ENCODE measurements around the gene GGA1. TPM values are rescaled to one million over a fixed set of nuclear protein-coding genes. Genes with fewer than 3 reads are reported as not detected.
"Not testable (repeated sequence)": the region's sequence is repeated elsewhere in the genome, so short reads cannot be mapped to it uniquely, and the experiment has no call there.

Gene GGA1
- total RNA-seq, 2 experiments from 2014 or later: 57.0 to 60.9 TPM

DNA sequence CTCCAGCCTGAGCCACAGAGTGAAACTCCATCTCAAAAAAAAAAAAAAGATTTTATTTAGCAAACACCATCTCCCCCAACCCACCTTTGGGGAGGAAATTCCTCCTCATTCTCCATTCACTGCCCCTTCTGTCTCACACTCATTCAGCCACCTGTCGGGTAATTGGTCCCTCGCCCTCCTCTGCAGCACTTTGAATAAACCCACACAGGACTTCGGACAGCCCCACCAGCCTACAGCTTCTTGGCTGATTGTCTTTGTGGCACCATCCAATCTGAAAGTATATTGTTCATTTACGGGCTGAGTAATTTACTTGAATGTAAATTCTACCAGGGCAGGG lies 7.5 kb upstream of the GGA1 start:
- Mint-ChIP-seq H3K9me3 (no peaks in the 10 kb centered on the region), H3K36me3 (ENCODE audit: low read depth) (no peaks in the 10 kb centered on the region), H3K4me1 (ENCODE audit: low read depth) (peaks cover 41% of the 10 kb centered on the region), H3K27ac (no peak overlapping the region), H3K4me3 (no peak overlapping the region), H3K27me3 (no peaks in the 10 kb centered on the region)
- no peaks in the 10 kb centered on the region for H3K27me3 ChIP-seq (ENCODE audit: control insufficient read depth in 1 of 2, insufficient read depth in 2 of 2, low read length in 2 of 2)
- no peak for ATAC-seq (ENCODE audit: poor library complexity)
- no peak overlapping the region for H3K4me3 ChIP-seq (ENCODE audit: low read length)
- no peaks in the 10 kb centered on the region for H3K36me3 ChIP-seq (ENCODE audit: insufficient read depth, low read length)
- CTCF ChIA-PET: interaction anchor here (1.5 kb wide), 1 partner anchor 9 kb away, joined by 8 read pairs; no protein-coding TSS in a partner anchor
- peaks cover 23% of the 10 kb centered on the region for H3K4me1 ChIP-seq (ENCODE audit: insufficient read depth, low read length)
- no peak for DNase-seq
- no peaks in the 10 kb centered on the region for H3K9me3 ChIP-seq (ENCODE audit: control insufficient read depth in 1 of 2, insufficient read depth in 1 of 2, low read length in 2 of 2)
- POLR2A ChIA-PET: no interaction called here
- no peak overlapping the region for H3K27ac ChIP-seq (ENCODE audit: low read depth in 1 of 2, low read length in 2 of 2)
- intact Hi-C loops (cut with DNase I, micrococcal nuclease): no loop called here
- TF ChIP-seq, protein P1, sequence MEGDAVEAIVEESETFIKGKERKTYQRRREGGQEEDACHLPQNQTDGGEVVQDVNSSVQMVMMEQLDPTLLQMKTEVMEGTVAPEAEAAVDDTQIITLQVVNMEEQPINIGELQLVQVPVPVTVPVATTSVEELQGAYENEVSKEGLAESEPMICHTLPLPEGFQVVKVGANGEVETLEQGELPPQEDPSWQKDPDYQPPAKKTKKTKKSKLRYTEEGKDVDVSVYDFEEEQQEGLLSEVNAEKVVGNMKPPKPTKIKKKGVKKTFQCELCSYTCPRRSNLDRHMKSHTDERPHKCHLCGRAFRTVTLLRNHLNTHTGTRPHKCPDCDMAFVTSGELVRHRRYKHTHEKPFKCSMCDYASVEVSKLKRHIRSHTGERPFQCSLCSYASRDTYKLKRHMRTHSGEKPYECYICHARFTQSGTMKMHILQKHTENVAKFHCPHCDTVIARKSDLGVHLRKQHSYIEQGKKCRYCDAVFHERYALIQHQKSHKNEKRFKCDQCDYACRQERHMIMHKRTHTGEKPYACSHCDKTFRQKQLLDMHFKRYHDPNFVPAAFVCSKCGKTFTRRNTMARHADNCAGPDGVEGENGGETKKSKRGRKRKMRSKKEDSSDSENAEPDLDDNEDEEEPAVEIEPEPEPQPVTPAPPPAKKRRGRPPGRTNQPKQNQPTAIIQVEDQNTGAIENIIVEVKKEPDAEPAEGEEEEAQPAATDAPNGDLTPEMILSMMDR (IDR thresholded peaks at IDR 0.05): no peak

DNA sequence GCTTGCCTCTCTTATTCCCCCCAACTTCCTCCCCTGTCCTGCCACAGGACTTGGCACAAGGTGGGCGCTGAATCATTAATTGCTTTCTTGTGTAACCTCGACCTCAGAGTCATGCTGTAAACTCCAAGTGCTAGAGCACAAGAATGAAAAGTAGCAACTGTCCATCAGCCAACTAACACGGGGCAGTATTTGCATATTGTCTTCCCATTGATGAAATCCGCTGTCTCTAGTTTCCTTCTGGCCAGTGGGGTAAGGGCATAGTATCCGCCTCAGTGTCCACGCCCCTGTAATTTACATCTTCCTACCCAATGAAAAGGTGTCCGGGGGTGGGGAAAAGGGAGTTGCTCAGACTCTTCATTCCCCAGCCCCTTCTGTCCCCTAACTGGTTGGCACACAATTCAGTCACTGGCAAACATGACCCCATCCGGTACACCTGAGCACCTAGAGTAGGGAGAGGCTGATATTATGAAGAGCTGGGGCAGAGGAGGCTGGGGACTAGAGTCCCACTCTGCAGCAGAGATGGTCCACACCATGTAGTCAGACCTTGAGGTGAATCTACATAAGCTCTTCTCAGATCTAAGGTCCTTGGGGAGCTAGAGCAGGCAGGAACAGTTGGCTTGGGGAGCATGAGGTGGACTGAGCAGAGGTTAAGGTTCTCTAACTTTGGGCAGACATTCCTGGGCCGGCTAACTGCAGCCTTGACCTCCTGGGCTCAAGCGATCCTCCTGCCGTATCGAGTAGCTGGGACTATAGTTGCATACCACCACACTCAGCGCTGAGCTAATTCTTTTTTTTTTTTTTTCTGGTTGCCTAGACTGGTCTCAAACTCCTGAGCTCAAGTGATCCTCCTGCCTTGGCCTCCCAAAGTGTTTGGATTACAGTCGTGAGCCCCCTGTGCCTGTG lies 6.8 kb upstream of the GGA1 start:
- CTCF ChIA-PET: interaction anchor here (1.5 kb wide), 1 partner anchor 9 kb away, joined by 8 read pairs; no protein-coding TSS in a partner anchor
- Mint-ChIP-seq H3K27me3 (no peaks in the 10 kb centered on the region), H3K36me3 (ENCODE audit: low read depth) (no peaks in the 10 kb centered on the region), H3K4me1 (ENCODE audit: low read depth) (peaks cover 41% of the 10 kb centered on the region), H3K4me3 (no peak overlapping the region), H3K27ac (no peak overlapping the region), H3K9me3 (no peaks in the 10 kb centered on the region)
- no peak overlapping the region for H3K4me3 ChIP-seq (ENCODE audit: low read length)
- ATAC-seq (ENCODE audit: poor library complexity) (no peak), DNase-seq (no peak)
- TF ChIP-seq, protein P1 (IDR thresholded peaks at IDR 0.05): no peak
- H3K27ac ChIP-seq (ENCODE audit: low read depth in 1 of 2, low read length in 2 of 2): no peak overlapping the region
- intact Hi-C loops (cut with DNase I, micrococcal nuclease): no loop called here
- H3K36me3 ChIP-seq (ENCODE audit: insufficient read depth, low read length): no peaks in the 10 kb centered on the region
- no peaks in the 10 kb centered on the region for H3K9me3 ChIP-seq (ENCODE audit: control insufficient read depth in 1 of 2, insufficient read depth in 1 of 2, low read length in 2 of 2)
- peaks cover 30% of the 10 kb centered on the region for H3K4me1 ChIP-seq (ENCODE audit: insufficient read depth, low read length)
- POLR2A ChIA-PET: interaction anchor here (1.2 kb wide), 1 partner anchor 10 kb away, joined by 5 read pairs; no protein-coding TSS in a partner anchor
- no peaks in the 10 kb centered on the region for H3K27me3 ChIP-seq (ENCODE audit: control insufficient read depth in 1 of 2, insufficient read depth in 2 of 2, low read length in 2 of 2)

DNA sequence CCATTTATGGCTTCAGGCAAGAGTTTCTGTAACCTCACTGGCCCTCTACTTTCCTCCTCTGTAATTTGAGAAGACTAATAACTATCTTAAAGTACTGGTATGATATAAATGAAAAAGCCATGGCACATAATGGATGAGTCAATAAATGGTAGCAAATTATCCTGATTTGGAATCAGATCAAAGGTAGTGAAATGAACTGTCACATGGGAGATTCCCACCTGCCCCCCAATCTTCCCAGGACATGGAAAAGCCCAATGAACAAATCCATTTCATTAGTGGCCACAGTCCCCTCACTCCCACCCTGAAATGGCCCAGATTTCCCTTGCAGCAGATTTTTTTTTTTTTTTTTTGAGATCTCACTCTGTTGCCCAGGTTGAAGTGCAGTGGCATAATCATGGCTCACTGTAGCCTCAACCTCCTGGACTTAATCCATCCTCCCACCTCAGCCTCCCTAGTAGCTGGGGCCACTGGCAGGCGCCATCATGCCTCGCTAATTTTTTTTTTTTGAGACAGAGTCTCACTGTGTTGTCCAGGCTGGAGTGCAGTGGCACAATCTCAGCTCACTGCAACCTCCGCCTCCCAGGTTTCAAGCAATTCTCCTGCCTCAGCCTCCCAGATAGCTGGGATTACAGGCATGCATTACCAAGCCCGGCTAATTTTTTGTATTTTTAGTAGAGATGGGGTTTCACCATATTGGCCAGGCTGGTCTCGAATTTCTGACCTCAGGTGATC lies 5.9 kb upstream of the GGA1 start:
- POLR2A ChIA-PET: interaction anchor here (1.2 kb wide), 1 partner anchor 10 kb away, joined by 5 read pairs; no protein-coding TSS in a partner anchor
- not testable (repeated sequence) for H3K27ac Mint-ChIP-seq

More for the DNA sequence above, 5.9 kb upstream of the GGA1 start:
- H3K27ac ChIP-seq (ENCODE audit: low read depth in 1 of 2, low read length in 2 of 2); H3K27me3 Mint-ChIP-seq; intact Hi-C loops (cut with DNase I, micrococcal nuclease); ATAC-seq (ENCODE audit: poor library complexity); H3K36me3 ChIP-seq (ENCODE audit: insufficient read depth, low read length); H3K4me3 Mint-ChIP-seq; H3K9me3 Mint-ChIP-seq; H3K9me3 ChIP-seq (ENCODE audit: control insufficient read depth in 1 of 2, insufficient read depth in 1 of 2, low read length in 2 of 2); H3K4me3 ChIP-seq (ENCODE audit: low read length); H3K27me3 ChIP-seq (ENCODE audit: control insufficient read depth in 1 of 2, insufficient read depth in 2 of 2, low read length in 2 of 2); DNase-seq; H3K36me3 Mint-ChIP-seq (ENCODE audit: low read depth): not testable (repeated sequence)
- H3K4me1 Mint-ChIP-seq (ENCODE audit: low read depth): peaks cover 51% of the 10 kb centered on the region
- CTCF ChIA-PET: interaction anchor here (1.5 kb wide), 1 partner anchor 10 kb away, joined by 8 read pairs; no protein-coding TSS in a partner anchor
- H3K4me1 ChIP-seq (ENCODE audit: insufficient read depth, low read length): peaks cover 39% of the 10 kb centered on the region
